ENCODE measurements around the gene ATP6AP2.

DNA sequence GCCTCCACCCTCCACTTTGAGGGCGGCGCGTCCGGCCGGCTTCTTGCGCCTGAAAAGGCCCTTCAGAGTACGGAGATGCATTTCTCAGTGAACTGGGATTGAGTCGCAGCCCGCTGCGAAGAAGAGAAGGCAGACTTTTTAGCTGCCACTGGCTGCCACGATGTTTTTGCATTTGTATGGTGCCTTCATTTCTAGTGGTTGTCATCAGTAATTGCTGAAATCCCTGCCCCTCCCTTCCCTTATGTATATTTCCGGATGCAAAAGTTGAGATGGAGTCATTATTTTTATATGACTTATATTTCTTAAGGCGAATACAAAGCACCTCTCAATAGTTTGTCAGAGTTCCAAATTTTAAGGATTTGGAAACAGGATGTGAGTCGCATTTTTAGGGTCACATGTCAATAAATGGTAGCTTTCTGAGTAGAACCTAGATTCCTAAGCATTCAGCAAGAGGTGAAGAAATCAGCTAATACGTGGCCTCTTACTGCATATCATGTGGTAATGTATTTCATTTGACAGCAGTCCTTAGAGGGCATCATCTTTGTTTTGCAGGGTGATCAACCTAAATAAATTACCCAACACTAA lies 658 bp downstream of the ATP6AP2 start:
- no peak for TF ChIP-seq CTCF (IDR thresholded peaks at IDR 0.05)
- TF ChIP-seq POLR2A (IDR thresholded peaks at IDR 0.05) = no peak

Measured in adrenal gland (tissue), 5 donors.